ENCODE measurements around the gene VPS41. TPM values are rescaled to one million over a fixed set of nuclear protein-coding genes. Genes with fewer than 3 reads are reported as not detected.

VPS41 gene
- total and polyA plus RNA-seq, 3 donors from 2014 or later: 28.8 to 59.1 (median 52.7) TPM

DNA sequence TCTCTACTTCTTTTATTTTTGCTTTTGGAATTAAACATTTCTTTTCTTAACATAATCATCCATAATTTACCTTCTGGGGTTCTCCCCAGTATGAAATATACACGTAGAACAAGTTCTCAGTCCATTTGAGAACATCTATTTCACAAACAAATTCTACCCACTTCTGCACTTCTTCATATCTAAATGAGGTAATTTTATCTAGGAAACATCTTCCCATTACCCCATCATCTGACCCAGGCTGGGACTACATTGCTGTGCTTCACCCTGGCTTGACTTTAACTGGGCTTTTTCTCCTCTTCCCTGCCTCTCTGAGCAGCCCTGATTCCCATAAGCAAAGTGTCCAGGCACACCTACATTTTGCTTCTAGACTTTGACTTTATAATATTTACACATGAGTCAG, 234.5 kb downstream of the VPS41 start:
- 73 to 90% methylated on average over 1 of the region's 1 CpG for WGBS, 2 donors
- TF ChIP-seq, protein P1, sequence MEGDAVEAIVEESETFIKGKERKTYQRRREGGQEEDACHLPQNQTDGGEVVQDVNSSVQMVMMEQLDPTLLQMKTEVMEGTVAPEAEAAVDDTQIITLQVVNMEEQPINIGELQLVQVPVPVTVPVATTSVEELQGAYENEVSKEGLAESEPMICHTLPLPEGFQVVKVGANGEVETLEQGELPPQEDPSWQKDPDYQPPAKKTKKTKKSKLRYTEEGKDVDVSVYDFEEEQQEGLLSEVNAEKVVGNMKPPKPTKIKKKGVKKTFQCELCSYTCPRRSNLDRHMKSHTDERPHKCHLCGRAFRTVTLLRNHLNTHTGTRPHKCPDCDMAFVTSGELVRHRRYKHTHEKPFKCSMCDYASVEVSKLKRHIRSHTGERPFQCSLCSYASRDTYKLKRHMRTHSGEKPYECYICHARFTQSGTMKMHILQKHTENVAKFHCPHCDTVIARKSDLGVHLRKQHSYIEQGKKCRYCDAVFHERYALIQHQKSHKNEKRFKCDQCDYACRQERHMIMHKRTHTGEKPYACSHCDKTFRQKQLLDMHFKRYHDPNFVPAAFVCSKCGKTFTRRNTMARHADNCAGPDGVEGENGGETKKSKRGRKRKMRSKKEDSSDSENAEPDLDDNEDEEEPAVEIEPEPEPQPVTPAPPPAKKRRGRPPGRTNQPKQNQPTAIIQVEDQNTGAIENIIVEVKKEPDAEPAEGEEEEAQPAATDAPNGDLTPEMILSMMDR (IDR thresholded peaks at IDR 0.05): no peak
- TF ChIP-seq POLR2A (IDR thresholded peaks at IDR 0.05): no peak
- no peak for DNase-seq
- H3K4me3 ChIP-seq: no peak overlapping the region
- intact Hi-C loops (cut with DNase I; ENCODE audit: low total_unique reads): no loop called here
- H3K27me3 ChIP-seq: no peaks in the 10 kb centered on the region
- no peaks in the 10 kb centered on the region for H3K36me3 ChIP-seq (ENCODE audit: low read depth, missing control alignments)
- no peaks in the 10 kb centered on the region for H3K9me3 ChIP-seq
- no peak overlapping the region for H3K27ac ChIP-seq
- no peaks in the 10 kb centered on the region for H3K4me1 ChIP-seq

DNA sequence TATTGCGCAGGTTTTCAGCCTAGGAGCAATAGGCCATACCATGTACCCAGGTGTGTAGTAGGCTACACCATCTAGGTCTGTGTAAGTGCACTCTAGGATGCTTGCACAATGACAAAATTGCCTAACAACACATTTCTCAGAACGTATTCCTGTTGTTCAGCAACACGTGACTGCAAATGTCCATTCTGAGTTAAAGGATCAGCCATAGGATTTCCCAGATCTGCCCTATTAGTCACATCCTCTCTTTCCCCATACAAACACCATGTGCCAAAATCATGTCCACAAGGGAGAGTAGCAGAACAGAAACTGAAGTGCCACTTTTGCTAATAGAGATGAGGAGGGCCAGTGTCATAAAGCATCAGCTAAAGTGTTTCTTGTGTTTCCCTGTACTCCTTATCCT, 235.2 kb downstream of the VPS41 start:
- Histone ChIP-seq H3K4me3 (no peak overlapping the region), H3K4me1 (no peaks in the 10 kb centered on the region), H3K27ac (no peak overlapping the region), H3K36me3 (ENCODE audit: low read depth, missing control alignments) (no peaks in the 10 kb centered on the region), H3K27me3 (no peaks in the 10 kb centered on the region), H3K9me3 (no peaks in the 10 kb centered on the region)
- intact Hi-C loops (cut with DNase I; ENCODE audit: low total_unique reads): no loop called here
- 80 to 86% methylated on average over 3 of the region's 3 CpGs for WGBS, 2 donors
- DNase-seq: no peak
- no peak for TF ChIP-seq POLR2A (IDR thresholded peaks at IDR 0.05)
- TF ChIP-seq, protein P1 (IDR thresholded peaks at IDR 0.05): no peak

Other genes with a start within 250 kb of the VPS41 start
- gene POU6F2, start 68.7 kb upstream of the VPS41 start, total RNA-seq: 1 to 10 TPM; 1.7 to 3.4 TPM
- gene POU6F2, start 68.7 kb upstream of the VPS41 start, polyA plus RNA-seq (ENCODE audit: insufficient read depth, low read depth, low replicate concordance): 1.3 TPM